Omental fat pad (tissue), 4 donors: ENCODE results near the gene DLX6. TPM values are rescaled to one million over a fixed set of nuclear protein-coding genes. Genes with fewer than 3 reads are reported as not detected.

Source experiments
- ATAC-seq: fragments of 150-250 bp; one replicate; pipeline ENCODE4 v1.9.1; 2016; ENCODE audit warnings: mild to moderate bottlenecking, moderate library complexity; ENCODE audit not compliant: low FRiP score
- DNase-seq: peaks from one replicate; pipeline ENCODE4 v3.0.0-alpha.2; 2019; ENCODE audit warnings: low spot score
- CTCF ChIP-seq, 3 donors: fragments of 450-650 bp; IDR thresholded peaks; one replicate each; pipeline ENCODE4 v1.5.1; 2016 to 2017; ENCODE audit warnings: antibody characterized with exemption in 3 of 3, mild to moderate bottlenecking in 3 of 3, moderate library complexity in 2 of 3
- total RNA-seq, 4 donors: library from RNA; depleted of rRNA; stranded (reverse); fragments of >200 nt; gene quantifications; one replicate each; pipeline ENCODE4 v1.1.0, GENCODE V29; 2016

Gene DLX6
- total RNA-seq, 4 donors from 2014 or later, result not detected

GRCh38 chr7:96989241-96989858 is 16.0 kb upstream of the DLX6 start:
- no peak for ATAC-seq
- no peak for TF ChIP-seq CTCF (IDR thresholded peaks at IDR 0.05)
- no peak for DNase-seq

GRCh38 chr7:96989859-96990317 is 15.5 kb upstream of the DLX6 start:
- TF ChIP-seq CTCF (IDR thresholded peaks at IDR 0.05), result no peak
- no peak for ATAC-seq
- DNase-seq, result no peak

GRCh38 chr7:96991546-96992191 is 13.7 kb upstream of the DLX6 start:
- DNase-seq, result no peak
- no peak for ATAC-seq
- no peak for TF ChIP-seq CTCF (IDR thresholded peaks at IDR 0.05)

GRCh38 chr7:96992192-96993005 is 13.0 kb upstream of the DLX6 start:
- ATAC-seq, result no peak
- DNase-seq, result no peak
- no peak for TF ChIP-seq CTCF (IDR thresholded peaks at IDR 0.05)

- no peak for TF ChIP-seq CTCF (IDR thresholded peaks at IDR 0.05)
- no peak for ATAC-seq
- no peak for DNase-seq
Measured at GRCh38 chr7:96993094-96993865, 12.1 kb upstream of the DLX6 start.

GRCh38 chr7:96993980-96994379 is 11.4 kb upstream of the DLX6 start:
- TF ChIP-seq CTCF (IDR thresholded peaks at IDR 0.05), result no peak
- ATAC-seq (no peak), DNase-seq (no peak)
